GM19438 (cell line): ENCODE data around the gene SURF2.

Experiments
- ATAC-seq: cut with Tn5 transposase; IDR thresholded peaks from one replicate; pipeline ENCODE4 v1.9.1; 2021; ENCODE audit warnings: low read depth; ENCODE audit not compliant: unreplicated experiment

SURF2 gene

GRCh38 chr9:133396952-133397351 lies 40.6 kb downstream of the SURF2 start:
- ATAC-seq: no peak

GRCh38 chr9:133397370-133397769 lies 41.0 kb downstream of the SURF2 start:
- ATAC-seq: no peak

GRCh38 chr9:133397895-133398294 lies 41.5 kb downstream of the SURF2 start:
- ATAC-seq: no peak

GRCh38 chr9:133400292-133400691 lies 43.9 kb downstream of the SURF2 start:
- ATAC-seq: no peak

- ATAC-seq: no peak
Observed at GRCh38 chr9:133401588-133401987, 45.2 kb downstream of the SURF2 start.

- no peak for ATAC-seq
Observed at GRCh38 chr9:133402689-133403088, 46.3 kb downstream of the SURF2 start.

GRCh38 chr9:133403766-133404453 lies 47.6 kb downstream of the SURF2 start:
- no peak for ATAC-seq

- ATAC-seq: no peak
Observed at GRCh38 chr9:133404454-133405002, 48.2 kb downstream of the SURF2 start.

- no peak for ATAC-seq
Observed at GRCh38 chr9:133405508-133406438, 49.4 kb downstream of the SURF2 start.

- no peak for ATAC-seq
Observed at GRCh38 chr9:133406480-133407307, 50.3 kb downstream of the SURF2 start.

GRCh38 chr9:133408042-133408441 lies 51.7 kb downstream of the SURF2 start:
- ATAC-seq: no peak
